Breast epithelium (tissue), 4 donors: ENCODE measurements around the gene TAMALIN. TPM values are rescaled to one million over a fixed set of nuclear protein-coding genes. Genes with fewer than 3 reads are reported as not detected.

Source experiments
- DNase-seq, 2 donors: peaks; one replicate each; pipeline ENCODE4 v3.0.0-alpha.2; 2019; ENCODE audit warnings: low spot score in 2 of 2
- H3K27ac ChIP-seq, 2 donors: fragments of 200-600 bp; sonication (generic) in 1 of 2; one replicate each; pipeline ENCODE4 v1.5.1; 2016 to 2019; ENCODE audit warnings: mild to moderate bottlenecking in 1 of 2
- H3K27me3 ChIP-seq, 2 donors: fragments of 200-600 bp; sonication (generic) in 1 of 2; one replicate each; pipeline versions ENCODE4 v1.5.1 to v1.6.0; 2017 to 2019; ENCODE audit warnings: control low read depth in 1 of 2, mild to moderate bottlenecking in 1 of 2
- H3K36me3 ChIP-seq: fragments of 200-600 bp; one replicate; pipeline ENCODE4 v1.5.1; 2019
- H3K4me1 ChIP-seq, 2 donors: fragments of 200-600 bp; sonication (generic); one replicate each; pipeline ENCODE4 v1.5.1; 2016 to 2019; ENCODE audit warnings: control low read depth in 1 of 2
- H3K4me3 ChIP-seq, 3 donors: fragments of 200-600 bp; sonication (generic); 1 replicate in 2 of 3; 2 replicates in 1 of 3; pipeline ENCODE4 v1.5.1; 2016 to 2019; ENCODE audit warnings: mild to moderate bottlenecking in 3 of 3, moderate library complexity in 2 of 3
- H3K9me3 ChIP-seq, 2 donors: fragments of 200-600 bp; sonication (generic) in 1 of 2; one replicate each; pipeline ENCODE4 v1.5.1; 2016 to 2019; ENCODE audit warnings: control low read depth in 1 of 2
- POLR2A ChIP-seq: fragments of 450-650 bp; IDR thresholded peaks from one replicate; pipeline ENCODE4 v1.6.1; 2016; ENCODE audit warnings: antibody characterized with exemption, mild to moderate bottlenecking, moderate library complexity
- POLR2AphosphoS5 ChIP-seq, 3 donors: sonication (generic); formaldehyde crosslinking; IDR thresholded peaks; one replicate each; pipeline ENCODE4 v1.6.1; 2017; ENCODE audit warnings: antibody characterized with exemption in 3 of 3
- intact Hi-C: fragments of 100-400 bp; cut with DNase I; formaldehyde crosslinking; loops from one replicate; pipeline ENCODE4 v1.15.1; 2023; ENCODE audit warnings: low total_unique reads
- total RNA-seq, 3 donors: library from RNA; depleted of rRNA; stranded (reverse); fragments of >200 nt; gene quantifications; one replicate each; pipeline ENCODE4 v1.1.0, GENCODE V29; 2016
- TF ChIP-seq, protein P1 (sequence below), 3 donors: fragments of 450-650 bp; IDR thresholded peaks; one replicate each; pipeline ENCODE4 v1.5.1; 2016 to 2017; ENCODE audit warnings: antibody characterized with exemption in 3 of 3, mild to moderate bottlenecking in 3 of 3, moderate library complexity in 3 of 3

Gene TAMALIN
- total RNA-seq, 3 donors from 2014 or later: 8.5 to 27.2 (median 16.0) TPM

DNA sequence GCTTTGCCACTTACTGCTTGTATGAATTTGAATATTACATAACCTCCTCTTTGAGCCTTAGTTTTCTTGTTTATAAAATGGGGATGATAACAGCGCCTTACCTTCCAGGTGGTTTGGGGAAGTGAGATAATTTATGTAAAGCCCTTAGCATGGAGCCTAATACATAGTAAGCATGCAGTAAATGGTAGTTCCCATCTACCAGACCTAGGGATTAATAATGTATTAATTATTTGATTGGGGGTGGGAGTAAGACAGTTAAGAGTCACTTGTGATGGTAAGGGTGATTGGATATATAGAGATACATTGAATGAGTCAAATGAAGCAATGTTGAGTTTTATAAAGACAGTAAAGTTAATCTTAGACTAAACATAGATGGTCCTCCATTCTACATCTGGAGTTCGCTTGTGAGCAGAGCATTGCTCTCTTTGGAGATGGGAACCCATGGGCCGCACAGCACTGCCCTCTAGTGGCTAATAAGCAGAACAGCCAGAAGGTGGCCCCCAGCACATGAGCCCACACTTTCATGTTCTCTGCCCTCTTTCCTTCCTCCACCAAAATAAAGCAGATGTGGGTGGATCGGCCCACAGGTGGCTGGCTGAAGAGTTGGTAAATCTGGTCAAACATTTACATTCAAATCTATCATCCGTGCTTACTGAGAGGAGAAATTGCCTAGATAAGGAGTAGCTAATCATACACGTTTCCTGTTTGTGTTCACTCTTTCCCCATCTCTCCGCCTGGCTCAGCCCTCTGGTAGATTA lies 26.5 kb upstream of the TAMALIN start:
- Histone ChIP-seq H3K4me1 (no peaks in the 10 kb centered on the region), H3K27me3 (no peaks in the 10 kb centered on the region), H3K9me3 (no peaks in the 10 kb centered on the region), H3K27ac (no peak overlapping the region), H3K4me3 (no peak overlapping the region), H3K36me3 (peaks cover 4% of the 10 kb centered on the region)
- intact Hi-C loops: no loop called here
- TF ChIP-seq, protein P1, sequence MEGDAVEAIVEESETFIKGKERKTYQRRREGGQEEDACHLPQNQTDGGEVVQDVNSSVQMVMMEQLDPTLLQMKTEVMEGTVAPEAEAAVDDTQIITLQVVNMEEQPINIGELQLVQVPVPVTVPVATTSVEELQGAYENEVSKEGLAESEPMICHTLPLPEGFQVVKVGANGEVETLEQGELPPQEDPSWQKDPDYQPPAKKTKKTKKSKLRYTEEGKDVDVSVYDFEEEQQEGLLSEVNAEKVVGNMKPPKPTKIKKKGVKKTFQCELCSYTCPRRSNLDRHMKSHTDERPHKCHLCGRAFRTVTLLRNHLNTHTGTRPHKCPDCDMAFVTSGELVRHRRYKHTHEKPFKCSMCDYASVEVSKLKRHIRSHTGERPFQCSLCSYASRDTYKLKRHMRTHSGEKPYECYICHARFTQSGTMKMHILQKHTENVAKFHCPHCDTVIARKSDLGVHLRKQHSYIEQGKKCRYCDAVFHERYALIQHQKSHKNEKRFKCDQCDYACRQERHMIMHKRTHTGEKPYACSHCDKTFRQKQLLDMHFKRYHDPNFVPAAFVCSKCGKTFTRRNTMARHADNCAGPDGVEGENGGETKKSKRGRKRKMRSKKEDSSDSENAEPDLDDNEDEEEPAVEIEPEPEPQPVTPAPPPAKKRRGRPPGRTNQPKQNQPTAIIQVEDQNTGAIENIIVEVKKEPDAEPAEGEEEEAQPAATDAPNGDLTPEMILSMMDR (IDR thresholded peaks at IDR 0.05): peak; percentile 62 to 93 (median 91)
- no peak for TF ChIP-seq POLR2AphosphoS5 (IDR thresholded peaks at IDR 0.05)
- DNase-seq: peak; percentile 49 to 67

- Histone ChIP-seq H3K4me1 (no peaks in the 10 kb centered on the region), H3K4me3 (no peak overlapping the region), H3K9me3 (no peaks in the 10 kb centered on the region), H3K27ac (no peak overlapping the region), H3K36me3 (peaks cover 4% of the 10 kb centered on the region), H3K27me3 (no peaks in the 10 kb centered on the region)
- intact Hi-C loops: no loop called here
- no peak for DNase-seq
- TF ChIP-seq, protein P1 (IDR thresholded peaks at IDR 0.05): no peak
- TF ChIP-seq POLR2AphosphoS5 (IDR thresholded peaks at IDR 0.05) (no peak), POLR2A (no peak)
Observed at GRCh38 chr12:51980809-51981127, 26.0 kb upstream of the TAMALIN start.

DNA sequence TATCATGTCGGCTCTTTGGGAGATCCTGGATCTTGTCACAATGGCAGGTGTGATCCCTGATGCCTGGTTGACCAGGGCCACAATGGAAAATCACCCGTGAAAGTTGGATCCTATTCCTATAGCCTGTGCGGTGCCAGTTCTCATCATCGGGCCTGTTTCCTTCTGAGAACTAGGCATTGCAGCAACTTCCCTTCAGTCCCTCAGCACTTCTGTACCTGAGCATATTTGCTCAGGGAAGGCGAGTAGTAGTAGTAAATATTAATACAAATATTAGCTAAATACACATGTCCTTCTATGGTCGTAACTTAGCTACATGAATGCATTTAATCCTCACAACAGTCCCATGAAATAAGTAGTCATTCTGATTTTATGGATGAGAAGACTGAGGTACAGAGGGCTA lies 22.1 kb upstream of the TAMALIN start:
- no peaks in the 10 kb centered on the region for H3K27me3 ChIP-seq
- H3K4me1 ChIP-seq: no peaks in the 10 kb centered on the region
- intact Hi-C loops: loop anchor here (2.0 kb wide), 1 partner anchor 42 kb away; no protein-coding TSS in a partner anchor
- H3K27ac ChIP-seq: peak overlapping the region in 1 of 2 donors; percentile 28
- DNase-seq: no peak
- H3K4me3 ChIP-seq: no peak overlapping the region
- H3K36me3 ChIP-seq: peaks cover 8% of the 10 kb centered on the region
- TF ChIP-seq POLR2AphosphoS5 (IDR thresholded peaks at IDR 0.05) (no peak), POLR2A (no peak)
- TF ChIP-seq, protein P1 (IDR thresholded peaks at IDR 0.05): no peak
- H3K9me3 ChIP-seq: no peaks in the 10 kb centered on the region

DNA sequence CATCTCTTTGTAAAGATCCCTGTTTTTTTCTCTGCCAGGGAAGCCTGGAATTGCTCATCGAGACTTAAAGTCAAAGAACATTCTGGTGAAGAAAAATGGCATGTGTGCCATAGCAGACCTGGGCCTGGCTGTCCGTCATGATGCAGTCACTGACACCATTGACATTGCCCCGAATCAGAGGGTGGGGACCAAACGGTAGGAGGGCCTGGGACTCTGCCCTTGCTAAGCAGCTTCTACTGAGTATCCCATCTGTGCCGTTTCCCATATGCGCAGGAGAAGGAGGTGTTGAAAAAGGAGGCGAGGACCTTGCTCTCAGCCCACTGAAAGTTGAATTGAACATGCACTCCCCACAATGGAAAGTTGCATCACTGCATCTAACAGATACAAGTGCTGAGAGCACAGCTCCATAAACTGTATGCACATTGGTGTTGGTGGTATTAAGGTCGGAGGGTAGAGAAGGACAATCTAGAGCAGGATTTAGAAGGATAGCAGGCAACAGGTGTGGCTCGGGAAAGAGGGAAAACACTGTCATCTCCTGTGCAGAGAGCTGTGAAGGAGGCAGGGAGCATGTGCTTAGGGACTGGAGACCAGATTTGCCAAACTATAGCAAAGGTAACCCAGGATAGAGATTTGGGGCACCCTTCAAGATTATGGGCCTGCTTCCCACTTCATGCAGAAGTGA lies 21.5 kb upstream of the TAMALIN start:
- Histone ChIP-seq H3K9me3 (no peaks in the 10 kb centered on the region), H3K4me3 (no peak overlapping the region), H3K4me1 (no peaks in the 10 kb centered on the region), H3K36me3 (peaks cover 8% of the 10 kb centered on the region), H3K27ac (peak overlapping the region in 1 of 2 donors; percentile 28), H3K27me3 (no peaks in the 10 kb centered on the region)
- intact Hi-C loops: loop anchor here (2.0 kb wide), 1 partner anchor 42 kb away; no protein-coding TSS in a partner anchor
- DNase-seq: no peak
- TF ChIP-seq POLR2AphosphoS5 (IDR thresholded peaks at IDR 0.05) (no peak), POLR2A (no peak)
- TF ChIP-seq, protein P1 (IDR thresholded peaks at IDR 0.05): no peak

DNA sequence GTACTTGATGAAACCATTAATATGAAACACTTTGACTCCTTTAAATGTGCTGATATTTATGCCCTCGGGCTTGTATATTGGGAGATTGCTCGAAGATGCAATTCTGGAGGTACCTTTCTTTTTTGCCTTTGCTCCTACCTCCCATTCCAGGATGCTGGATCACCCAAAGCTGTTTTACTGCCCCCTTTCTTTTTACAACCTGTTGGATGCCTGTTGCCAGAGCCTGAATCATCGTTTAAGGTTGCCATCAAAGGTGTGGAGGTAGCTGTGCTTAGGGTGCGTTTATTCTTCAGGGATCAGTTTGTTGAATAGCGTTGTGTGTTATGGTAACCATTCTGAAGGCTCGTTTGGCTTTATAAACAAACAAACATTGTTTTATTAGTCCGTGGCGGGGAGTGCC lies 19.9 kb upstream of the TAMALIN start:
- Histone ChIP-seq H3K4me1 (no peaks in the 10 kb centered on the region), H3K9me3 (no peaks in the 10 kb centered on the region), H3K36me3 (peaks cover 8% of the 10 kb centered on the region), H3K27me3 (no peaks in the 10 kb centered on the region), H3K4me3 (no peak overlapping the region), H3K27ac (no peak overlapping the region)
- intact Hi-C loops: no loop called here
- no peak for TF ChIP-seq POLR2A
- TF ChIP-seq, protein P1 (IDR thresholded peaks at IDR 0.05): no peak
- TF ChIP-seq POLR2AphosphoS5 (IDR thresholded peaks at IDR 0.05): no peak
- DNase-seq: no peak
